T-cell (primary cell): ENCODE measurements around the gene SORT1. TPM values are rescaled to one million over a fixed set of nuclear protein-coding genes. Genes with fewer than 3 reads are reported as not detected.

Source experiments
- ATAC-seq, 4 experiments: fragments of 200-7000 bp in 3 of 4; fragments of 150-1000 bp in 1 of 4; cut with Tn5 transposase; replicated peaks in 1 of 4; 1 replicate in 3 of 4; 2 replicates in 1 of 4; pipeline ENCODE4 v1.10.0; 2021; ENCODE audit warnings: moderate library complexity in 3 of 4, mild to moderate bottlenecking in 2 of 4, moderate number of reproducible peaks in 1 of 4
- CTCF ChIA-PET, 2 donors: fragments of 300-600 bp; sonication (Branson Sonifier 250); formaldehyde crosslinking; loops; one replicate each; lab custom pipeline; 2022; ENCODE audit warnings: antibody characterized with exemption in 2 of 2; lab: Charles Lee
- POLR2A ChIA-PET, 2 donors: fragments of 300-600 bp; sonication (Branson Sonifier 250); formaldehyde crosslinking; loops; one replicate each; lab custom pipeline; 2022; ENCODE audit warnings: antibody characterized with exemption in 2 of 2; lab: Charles Lee
- DNase-seq, 35 experiments: peaks; one replicate each; pipeline versions ENCODE4 v3.0.0 to v3.0.0-alpha.2; 2013 to 2023
- H3K27ac ChIP-seq: one replicate; pipeline ENCODE4 v1.5.1; 2013; ENCODE audit warnings: low read length
- H3K27me3 ChIP-seq, 2 experiments: replicated peaks in 1 of 2; 1 replicate in 1 of 2; 2 replicates in 1 of 2; pipeline versions ENCODE4 v1.6.1 to v1.7.0; 2013; ENCODE audit warnings: low read length in 1 of 2, mixed read lengths in 1 of 2; ENCODE audit not compliant: control insufficient read depth in 2 of 2, insufficient read depth in 2 of 2; ENCODE audit errors: extremely low read depth in 1 of 2
- H3K36me3 ChIP-seq, 2 donors: 1 replicate in 1 of 2; 2 replicates in 1 of 2; pipeline versions ENCODE4 v1.6.1 to v1.7.0; 2013; ENCODE audit warnings: low read length in 1 of 2; ENCODE audit not compliant: control insufficient read depth in 2 of 2, insufficient read depth in 1 of 2; ENCODE audit errors: extremely low read depth in 1 of 2
- H3K4me1 ChIP-seq, 2 experiments: 1 replicate in 1 of 2; 2 replicates in 1 of 2; pipeline versions ENCODE4 v1.6.1 to v1.7.0; 2013; ENCODE audit warnings: low read length in 2 of 2, mixed read lengths in 1 of 2; ENCODE audit not compliant: insufficient read depth in 2 of 2, control insufficient read depth in 1 of 2; ENCODE audit errors: extremely low read depth in 1 of 2
- H3K4me3 ChIP-seq, 2 donors: 1 replicate in 1 of 2; 2 replicates in 1 of 2; pipeline versions ENCODE4 v1.5.1 to v1.7.0; 2013; ENCODE audit warnings: mild to moderate bottlenecking in 2 of 2, low read length in 1 of 2, moderate library complexity in 1 of 2; ENCODE audit not compliant: control insufficient read depth in 1 of 2; ENCODE audit errors: extremely low read depth in 1 of 2
- H3K9me3 ChIP-seq: 2 replicates; pipeline ENCODE4 v1.7.0; 2013
- H3K27ac Mint-ChIP-seq, 2 donors: one replicate each; pipeline ENCODE4 v1.8.0; 2020 to 2021; ENCODE audit warnings: mild to moderate bottlenecking in 2 of 2, mixed read lengths in 2 of 2
- H3K27me3 Mint-ChIP-seq, 2 donors: one replicate each; pipeline ENCODE4 v1.8.0; 2021 to 2022; ENCODE audit warnings: mixed read lengths in 2 of 2
- H3K36me3 Mint-ChIP-seq: one replicate; pipeline ENCODE4 v1.8.0; 2021; ENCODE audit warnings: mixed read lengths
- H3K4me1 Mint-ChIP-seq, 3 donors: one replicate each; pipeline ENCODE4 v1.8.0; 2020 to 2022; ENCODE audit warnings: mixed read lengths in 3 of 3, mild to moderate bottlenecking in 1 of 3
- H3K4me3 Mint-ChIP-seq, 3 donors: one replicate each; pipeline ENCODE4 v1.8.0; 2020 to 2022; ENCODE audit warnings: mild to moderate bottlenecking in 3 of 3, mixed read lengths in 3 of 3, moderate library complexity in 3 of 3
- H3K9me3 Mint-ChIP-seq, 3 donors: one replicate each; pipeline ENCODE4 v1.8.0; 2020 to 2022; ENCODE audit warnings: mixed read lengths in 3 of 3
- WGBS: methylation state at CpG from one replicate; pipeline ENCODE4 v1.1.5; 2013; ENCODE audit warnings: missing lambda C conversion rate; ENCODE audit not compliant: insufficient coverage; 5-methylcytosine and 5-hydroxymethylcytosine counted together
- total RNA-seq, 35 experiments: library from RNA in 6 of 35; stranded (reverse) in 6 of 35; fragments of 120-200 nt in 1 of 35; gene quantifications; one replicate each; pipeline versions ENCODE4 v1.2.1 to v1.2.4 and lab custom pipeline; 2013 to 2026

Gene SORT1
- total RNA-seq, 5 donors from 2014 or later (not counting 1 experiment from before 2014, with no cell fraction given), result 0.82 to 2.9 (median 1.5) TPM

DNA sequence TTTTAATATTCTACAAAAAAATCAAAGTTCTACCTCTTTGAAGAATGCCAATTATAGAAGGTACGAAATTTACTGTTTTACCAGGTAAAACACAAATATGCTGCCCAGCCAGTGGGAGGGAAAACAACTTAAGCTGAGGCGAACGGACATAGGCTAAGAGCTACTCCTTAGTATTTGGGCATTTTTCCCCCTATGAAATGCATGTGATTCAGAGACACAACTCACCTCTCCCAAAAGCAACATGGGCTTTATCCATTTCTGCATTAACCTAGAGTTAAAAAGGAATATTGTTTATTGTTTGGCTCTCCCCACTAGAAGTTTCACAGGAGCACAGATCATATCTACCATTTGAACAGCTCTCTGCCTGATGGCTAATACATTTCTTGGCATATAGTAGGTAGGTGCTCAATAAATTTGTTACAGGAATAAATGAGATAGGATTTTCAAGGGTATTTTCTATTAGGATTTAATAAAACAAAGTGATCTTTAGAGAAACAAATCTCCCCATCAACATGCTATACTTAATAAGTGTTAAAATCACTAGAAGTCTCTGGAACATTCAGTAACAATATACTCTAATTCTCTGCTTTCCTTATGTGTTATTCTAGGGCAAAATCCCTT is 2.4 kb upstream of the SORT1 start:
- Histone ChIP-seq H3K9me3 (no peaks in the 10 kb centered on the region), H3K4me3 (no peak overlapping the region), H3K27ac (no peak overlapping the region), H3K36me3 (peaks cover 0 to 24% of the 10 kb centered on the region in 2 donors), H3K27me3 (peaks cover 0 to 25% of the 10 kb centered on the region in 2 experiments), H3K4me1 (peaks cover 7 to 14% of the 10 kb centered on the region in 2 experiments)
- CTCF ChIA-PET, result interaction anchor here (0.7 to 4.6 kb wide), 7 partner anchors 15 to 132 kb away, joined by 3 to 40 read pairs (median 5); partner anchors contain the start of gene PSRC1 (in 2 of the 2)
- ATAC-seq (no peak), DNase-seq (no peak)
- WGBS, result no CpG with 5 or more reads among the region's 3 CpGs
- H3K4me1 Mint-ChIP-seq, result peaks cover 19 to 27% (median 27%) of the 10 kb centered on the region in 3 donors
- no peaks in the 10 kb centered on the region for H3K9me3 Mint-ChIP-seq
- POLR2A ChIA-PET, result no interaction called here
- peaks cover 20 to 28% of the 10 kb centered on the region in 2 donors for H3K27me3 Mint-ChIP-seq
- H3K36me3 Mint-ChIP-seq, result peaks cover 17% of the 10 kb centered on the region
- no peak overlapping the region for H3K4me3 Mint-ChIP-seq
- no peak overlapping the region for H3K27ac Mint-ChIP-seq

GRCh38 chr1:109399326-109399957 is 1.7 kb upstream of the SORT1 start:
- DNase-seq (peak in 6 of 35 experiments; percentile 19 to 82 (median 28)), ATAC-seq (no peak)
- Histone ChIP-seq H3K9me3 (no peaks in the 10 kb centered on the region), H3K36me3 (peaks cover 0 to 24% of the 10 kb centered on the region in 2 donors), H3K27ac (no peak overlapping the region), H3K27me3 (peaks cover 0 to 27% of the 10 kb centered on the region in 2 experiments), H3K4me1 (peaks cover 7 to 14% of the 10 kb centered on the region in 2 experiments), H3K4me3 (no peak overlapping the region)
- peak overlapping the region in 2 of 3 donors; percentile 46 to 83 for H3K4me3 Mint-ChIP-seq
- peaks cover 12 to 21% (median 20%) of the 10 kb centered on the region in 3 donors for H3K4me1 Mint-ChIP-seq
- H3K27ac Mint-ChIP-seq, result no peak overlapping the region
- CTCF ChIA-PET, result interaction anchor here (0.6 to 4.6 kb wide), 14 partner anchors 10 to 1264 kb away, joined by 3 to 40 read pairs (median 6); partner anchors contain the start of gene PSRC1 (in 2 of the 2)
- POLR2A ChIA-PET, result interaction anchor here (0.5 to 0.7 kb wide), 3 partner anchors 146 to 203 kb away, joined by 4 to 7 read pairs (median 6); no protein-coding TSS in a partner anchor
- no peaks in the 10 kb centered on the region for H3K9me3 Mint-ChIP-seq
- peaks cover 11% of the 10 kb centered on the region for H3K36me3 Mint-ChIP-seq
- no CpG with 5 or more reads among the region's 2 CpGs for WGBS
- peaks cover 26 to 35% of the 10 kb centered on the region in 2 donors for H3K27me3 Mint-ChIP-seq

DNA sequence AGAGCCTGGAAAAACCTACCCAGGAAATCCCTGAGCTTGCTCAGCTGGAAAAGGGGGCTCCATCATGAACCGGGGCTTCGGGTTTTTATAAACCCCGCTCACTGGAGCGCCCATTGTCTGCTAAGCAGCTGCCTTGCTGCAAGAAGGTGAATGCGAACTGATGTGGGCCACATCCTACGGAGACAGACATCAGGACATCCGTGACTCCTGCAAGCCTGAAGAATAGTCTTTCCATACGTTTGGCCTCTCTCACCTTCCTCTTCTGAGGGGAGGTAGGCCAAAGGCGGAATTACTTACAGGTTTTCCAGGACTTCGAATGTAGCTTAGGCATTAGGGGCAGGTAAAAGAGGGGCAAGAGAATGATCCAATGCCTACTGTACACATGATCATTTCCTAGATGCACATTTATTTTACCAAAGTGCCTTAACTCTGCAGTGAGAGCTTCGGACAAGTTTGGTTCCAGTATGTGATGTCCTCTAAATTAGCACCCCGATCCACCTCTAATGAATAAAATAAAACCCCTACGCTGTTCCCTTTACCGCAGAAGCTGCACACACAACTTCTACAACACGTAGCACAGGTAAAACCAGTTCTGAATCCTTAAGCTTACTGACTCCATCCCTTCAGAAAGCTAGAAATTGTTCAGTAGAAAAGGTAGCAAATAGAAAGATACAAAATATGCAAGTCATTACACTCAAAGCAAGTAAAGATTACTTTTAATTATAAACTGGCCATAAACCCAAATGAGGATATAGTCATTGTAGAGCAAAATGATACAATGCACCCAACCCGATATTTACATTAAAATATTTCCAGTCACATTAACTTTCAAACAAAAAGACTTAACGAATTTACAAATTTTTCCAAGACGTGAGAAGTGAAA is 866 bp upstream of the SORT1 start:
- ChIA-PET CTCF (interaction anchor here (0.6 to 4.6 kb wide), 14 partner anchors 9 to 1265 kb away, joined by 3 to 40 read pairs (median 6); partner anchors contain the start of gene PSRC1 (in 1 of the 2)), POLR2A (interaction anchor here (0.5 to 0.7 kb wide), 4 partner anchors 106 to 204 kb away, joined by 3 to 7 read pairs (median 5); no protein-coding TSS in a partner anchor)
- peaks cover 0 to 24% of the 10 kb centered on the region in 2 donors for H3K36me3 ChIP-seq
- peak overlapping the region; percentile 37 to 61 for H3K4me3 ChIP-seq
- no peaks in the 10 kb centered on the region for H3K9me3 ChIP-seq
- peaks cover 0 to 27% of the 10 kb centered on the region in 2 experiments for H3K27me3 ChIP-seq
- H3K4me1 ChIP-seq, result peaks cover 7 to 14% of the 10 kb centered on the region in 2 experiments
- Mint-ChIP-seq H3K4me3 (peak overlapping the region; percentile 75 to 83 (median 80)), H3K9me3 (no peaks in the 10 kb centered on the region), H3K27me3 (peaks cover 26 to 39% of the 10 kb centered on the region in 2 donors), H3K4me1 (peaks cover 11 to 21% (median 20%) of the 10 kb centered on the region in 3 donors), H3K36me3 (peaks cover 8% of the 10 kb centered on the region), H3K27ac (no peak overlapping the region)
- no peak for ATAC-seq
- H3K27ac ChIP-seq, result no peak overlapping the region
- 51% methylated on average over 7 of the region's 18 CpGs for WGBS
- peak in 1 of 35 experiments; percentile 12 for DNase-seq

DNA sequence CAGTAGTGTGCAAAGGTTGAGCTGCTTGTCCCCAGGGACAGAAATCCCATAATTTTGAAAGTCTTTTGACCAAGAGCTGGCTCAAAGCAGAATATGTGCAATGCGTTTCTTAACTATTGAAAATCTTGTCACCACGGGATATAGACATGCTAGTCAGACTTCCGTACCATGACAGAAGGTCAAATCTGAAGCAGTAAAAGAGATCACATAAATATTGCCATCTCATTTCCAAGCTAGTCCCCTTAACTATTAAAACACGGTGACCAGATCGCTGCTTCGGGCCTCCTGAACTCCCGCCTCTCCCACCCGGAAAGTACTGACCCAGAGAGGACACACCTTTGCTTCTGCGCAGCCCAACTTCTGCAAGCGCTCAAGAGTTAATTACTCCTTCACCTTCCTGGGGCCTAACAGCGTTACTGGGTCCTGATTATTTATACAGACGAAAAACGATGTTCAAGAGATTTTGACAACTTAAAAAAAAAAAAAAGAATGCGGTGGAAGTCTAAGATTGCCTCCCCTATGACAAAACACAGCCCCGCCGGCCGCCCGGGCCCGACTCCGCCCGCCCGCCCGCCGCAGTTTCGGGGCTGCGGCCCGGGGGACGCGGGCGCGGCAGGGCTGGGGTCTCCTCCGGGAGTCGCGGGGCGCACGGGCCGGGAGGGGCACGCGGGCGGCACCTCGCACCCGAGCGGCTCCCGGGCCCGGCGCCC is 692 bp downstream of the SORT1 start:
- H3K27ac ChIP-seq, result no peak overlapping the region
- Mint-ChIP-seq H3K27ac (no peak overlapping the region), H3K27me3 (peaks cover 38 to 51% of the 10 kb centered on the region in 2 donors), H3K4me3 (peak overlapping the region; percentile 78 to 86 (median 80)), H3K9me3 (no peaks in the 10 kb centered on the region), H3K36me3 (peaks cover 6% of the 10 kb centered on the region), H3K4me1 (peaks cover 11 to 21% (median 20%) of the 10 kb centered on the region in 3 donors)
- H3K9me3 ChIP-seq, result no peaks in the 10 kb centered on the region
- ChIA-PET CTCF (interaction anchor here in 1 of 2 donors (0.5 to 2.1 kb wide), 3 partner anchors 120 to 136 kb away, joined by 3 to 5 read pairs (median 4); no protein-coding TSS in a partner anchor), POLR2A (no interaction called here)
- peaks cover 7 to 14% of the 10 kb centered on the region in 2 experiments for H3K4me1 ChIP-seq
- 11% methylated on average over 41 of the region's 46 CpGs for WGBS
- H3K27me3 ChIP-seq, result peaks cover 0 to 27% of the 10 kb centered on the region in 2 experiments
- ATAC-seq (peak in 3 of 4 experiments; percentile 27 to 34 (median 34)), DNase-seq (peak in 4 of 35 experiments; percentile 1 to 20 (median 12))
- H3K4me3 ChIP-seq, result peak overlapping the region in 1 of 2 donors; percentile 42
- H3K36me3 ChIP-seq, result peaks cover 0 to 14% of the 10 kb centered on the region in 2 donors

GRCh38 chr1:109396513-109396839 is 1.2 kb downstream of the SORT1 start:
- no peak overlapping the region for H3K4me3 ChIP-seq
- H3K27me3 ChIP-seq, result peaks cover 0 to 27% of the 10 kb centered on the region in 2 experiments
- ATAC-seq (no peak), DNase-seq (no peak)
- H3K27ac ChIP-seq, result no peak overlapping the region
- Mint-ChIP-seq H3K9me3 (no peaks in the 10 kb centered on the region), H3K27me3 (peaks cover 38 to 54% of the 10 kb centered on the region in 2 donors), H3K36me3 (peaks cover 4% of the 10 kb centered on the region), H3K4me3 (peak overlapping the region; percentile 28 to 86 (median 78)), H3K4me1 (peaks cover 11 to 21% (median 20%) of the 10 kb centered on the region in 3 donors), H3K27ac (no peak overlapping the region)
- WGBS, result 100% methylated on average over 1 of the region's 2 CpGs
- peaks cover 0 to 9% of the 10 kb centered on the region in 2 donors for H3K36me3 ChIP-seq
- CTCF ChIA-PET, result interaction anchor here in 1 of 2 donors (0.9 kb wide), 1 partner anchor 136 kb away, joined by 3 read pairs; no protein-coding TSS in a partner anchor
- POLR2A ChIA-PET, result no interaction called here
- H3K9me3 ChIP-seq, result no peaks in the 10 kb centered on the region
- peaks cover 7 to 14% of the 10 kb centered on the region in 2 experiments for H3K4me1 ChIP-seq
